ENCODE data around the gene TBR1. TPM values are rescaled to one million over a fixed set of nuclear protein-coding genes. Genes with fewer than 3 reads are reported as not detected.

The TBR1 gene
- total and polyA plus RNA-seq, 2 experiments from 2014 or later: not detected

DNA sequence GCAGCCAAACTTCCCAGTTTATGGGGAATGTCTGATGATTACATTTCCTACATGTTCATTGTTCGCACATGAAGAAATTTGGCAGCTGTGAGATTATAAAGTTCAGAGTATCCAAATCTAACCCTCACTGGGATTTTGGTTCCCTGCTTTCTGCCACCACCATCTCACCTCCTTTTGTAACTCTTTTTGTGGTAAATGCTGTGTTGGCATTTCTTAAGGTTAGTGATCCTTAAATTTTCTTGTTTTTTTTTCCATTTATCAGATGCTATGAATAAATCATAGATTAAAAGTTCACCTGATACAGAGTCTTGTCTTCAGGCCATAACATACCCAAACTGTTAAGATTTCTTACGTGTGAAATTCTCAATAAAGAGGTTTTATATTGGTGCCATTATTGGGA lies 8.5 kb upstream of the TBR1 start:
- no peaks in the 10 kb centered on the region for H3F3A ChIP-seq (replicated peaks; ENCODE audit: low read depth)
- DNase-seq (ENCODE audit: low spot score) (no peak), ATAC-seq (no peak)
- no peak overlapping the region for H3K4me2 ChIP-seq
- no peaks in the 10 kb centered on the region for H4K20me1 ChIP-seq (replicated peaks; ENCODE audit: insufficient read depth)
- peaks cover 21% of the 10 kb centered on the region for H3K27me3 ChIP-seq (ENCODE audit: insufficient read depth)
- H3K9me2 ChIP-seq (ENCODE audit: insufficient read depth): no peaks in the 10 kb centered on the region
- Mint-ChIP-seq H3K27me3 (ENCODE audit: insufficient read depth, low read depth, poor library complexity) (peaks cover 2% of the 10 kb centered on the region), H3K4me3 (no peak overlapping the region), H3K27ac (no peak overlapping the region), H3K4me1 (peaks cover 4% of the 10 kb centered on the region; the same call in 2 of the 3 replicates), H3K9me3 (no peaks in the 10 kb centered on the region), H3K36me3 (ENCODE audit: low read depth) (peaks cover 7% of the 10 kb centered on the region; the same call in 1 of the 3 replicates)
- H3K36me3 ChIP-seq (ENCODE audit: insufficient read depth): no peaks in the 10 kb centered on the region; the same call in 1 of the 2 replicates
- no peak overlapping the region for H2AFZ ChIP-seq
- TF ChIP-seq ZNF462 (CRISPR knock-in tag; IDR thresholded peaks at IDR 0.05) (no peak), EZH2phosphoT487 (IDR thresholded peaks at IDR 0.05; ENCODE audit: unreplicated experiment) (no peak)
- TF ChIP-seq, protein P1, sequence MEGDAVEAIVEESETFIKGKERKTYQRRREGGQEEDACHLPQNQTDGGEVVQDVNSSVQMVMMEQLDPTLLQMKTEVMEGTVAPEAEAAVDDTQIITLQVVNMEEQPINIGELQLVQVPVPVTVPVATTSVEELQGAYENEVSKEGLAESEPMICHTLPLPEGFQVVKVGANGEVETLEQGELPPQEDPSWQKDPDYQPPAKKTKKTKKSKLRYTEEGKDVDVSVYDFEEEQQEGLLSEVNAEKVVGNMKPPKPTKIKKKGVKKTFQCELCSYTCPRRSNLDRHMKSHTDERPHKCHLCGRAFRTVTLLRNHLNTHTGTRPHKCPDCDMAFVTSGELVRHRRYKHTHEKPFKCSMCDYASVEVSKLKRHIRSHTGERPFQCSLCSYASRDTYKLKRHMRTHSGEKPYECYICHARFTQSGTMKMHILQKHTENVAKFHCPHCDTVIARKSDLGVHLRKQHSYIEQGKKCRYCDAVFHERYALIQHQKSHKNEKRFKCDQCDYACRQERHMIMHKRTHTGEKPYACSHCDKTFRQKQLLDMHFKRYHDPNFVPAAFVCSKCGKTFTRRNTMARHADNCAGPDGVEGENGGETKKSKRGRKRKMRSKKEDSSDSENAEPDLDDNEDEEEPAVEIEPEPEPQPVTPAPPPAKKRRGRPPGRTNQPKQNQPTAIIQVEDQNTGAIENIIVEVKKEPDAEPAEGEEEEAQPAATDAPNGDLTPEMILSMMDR (conservative IDR thresholded peaks at IDR 0.05; ENCODE audit: low read depth in 2 of 2): no peak
- no peaks in the 10 kb centered on the region for H3K79me2 ChIP-seq (replicated peaks; ENCODE audit: insufficient read depth)
- no peaks in the 10 kb centered on the region for H3K4me1 ChIP-seq (ENCODE audit: insufficient read depth)
- H3K27ac ChIP-seq (ENCODE audit: low read depth): no peak overlapping the region
- H3K4me3 ChIP-seq: no peak overlapping the region

All from GM23338 (cell line).